Heart right ventricle (tissue), 16 donors: ENCODE measurements around the gene SHISA4. TPM values are rescaled to one million over a fixed set of nuclear protein-coding genes. Genes with fewer than 3 reads are reported as not detected.

Experiments
- ATAC-seq, 8 donors: fragments of 200-7000 bp; cut with Tn5 transposase; one replicate each; pipeline ENCODE4 v1.9.1; 2020; ENCODE audit warnings: mild to moderate bottlenecking in 8 of 8, moderate library complexity in 8 of 8, moderate number of reproducible peaks in 1 of 8
- DNase-seq, 2 donors: peaks; one replicate each; pipeline ENCODE4 v3.0.0-alpha.2; 2020
- H3K27ac ChIP-seq, 10 donors: fragments of 200-600 bp; sonication (generic) in 2 of 10; one replicate each; pipeline versions ENCODE4 v1.5.0 to v1.8.0; 2020 to 2022; ENCODE audit warnings: mild to moderate bottlenecking in 3 of 10
- H3K27me3 ChIP-seq, 7 donors: fragments of 200-600 bp; one replicate each; pipeline ENCODE4 v1.8.0; 2021 to 2022; ENCODE audit warnings: mild to moderate bottlenecking in 2 of 7
- H3K36me3 ChIP-seq, 9 donors: fragments of 200-600 bp; sonication (generic) in 1 of 9; one replicate each; pipeline versions ENCODE4 v1.5.0 to v1.8.0; 2020 to 2022; ENCODE audit warnings: mild to moderate bottlenecking in 2 of 9
- H3K4me1 ChIP-seq, 9 donors: fragments of 200-600 bp; sonication (generic) in 1 of 9; one replicate each; pipeline versions ENCODE4 v1.5.0 to v1.8.0; 2020 to 2022; ENCODE audit warnings: mild to moderate bottlenecking in 4 of 9
- H3K4me3 ChIP-seq, 10 donors: fragments of 200-600 bp; sonication (generic) in 2 of 10; one replicate each; pipeline versions ENCODE4 v1.5.0 to v1.8.0; 2020 to 2022; ENCODE audit warnings: mild to moderate bottlenecking in 7 of 10, moderate library complexity in 2 of 10
- H3K9me3 ChIP-seq, 11 donors: fragments of 200-600 bp in 10 of 11; sonication (generic) in 2 of 11; one replicate each; pipeline versions ENCODE4 v1.5.0 to v1.8.0; 2013 to 2022; ENCODE audit warnings: mild to moderate bottlenecking in 2 of 11, control low read depth in 1 of 11, moderate library complexity in 1 of 11
- CTCF ChIP-seq, 9 donors: fragments of 200-600 bp; sonication (generic) in 2 of 9; IDR thresholded peaks; one replicate each; pipeline versions ENCODE4 v1.5.0 to v1.8.0; 2021 to 2022; ENCODE audit warnings: antibody characterized with exemption in 9 of 9, mild to moderate bottlenecking in 5 of 9, moderate library complexity in 1 of 9
- WGBS, 2 donors: extraction: QIAGEN DNeasy Blood & Tissue Kit; methylation state at CpG; one replicate each; pipeline ENCODE4 v1.1.7; 2013; ENCODE audit warnings: inconsistent platforms in 1 of 2; 5-methylcytosine and 5-hydroxymethylcytosine counted together
- intact Hi-C, 10 donors: fragments of 100-400 bp; cut with DNase I; formaldehyde crosslinking; loops; one replicate each; pipeline versions ENCODE4 v1.11.1 to v1.14.2; 2022
- polyA plus RNA-seq, 2 donors: library from polyadenylated mRNA; stranded (reverse); fragments of 200-250 nt; gene quantifications; one replicate each; pipeline ENCODE4 v1.2.3, GENCODE V29; 2013
- total RNA-seq, 10 donors: library from RNA; stranded (reverse); fragmentation: NEBNext Ultra II Directional in 3 of 10; extraction: Animal tissue kit (Norgen Biotek cat#: 25700) in 3 of 10; gene quantifications; one replicate each; pipeline versions ENCODE4 v1.2.1 to v1.2.4, GENCODE V29; 2021 to 2023
- donor health status: Arrhythmogenic right ventricular cardiomyopathy.
- donor health status: ischemic (EF 13 %, LVEDD 7.1; RV severe dilation, severe dysfunction).
- donor health status: healthy with polysubstance abuse.
- donor health status: DM: no; HTN: yes; CAD: no.
- donor health status: DM: no; HTN: no; CAD: no.
- donor health status: ischemic (EF 25% LVEDD 6.9; RV normal size, moderate dysfunction).
- donor health status: ischemic (EF 25% LVEDD 5.7; RV mildly dilated, moderate dysfunction).
- donor health status: healthy.
- donor health status: DM: yes; HTN: yes; CAD: no.
- donor health status: Ischemic cardiomyopathy.
- donor health status: ischemic (EF 35%, LVEDD 5.7; RV mildly dilated, moderate dysfunction).
- donor health status: nonischemic (EF 11% LVEDD 7.7; RV severe dilation, severe dysfunction).
- donor health status: DM: yes; HTN: yes; CAD: no.
- donor health status: PGD.
- donor health status: ischemic (EF 29% LVEDD 5.4; RV normal size, mild dysfunction).
- donor health status: nonischemic (EF 23%, LVEDD 6.1; RV moderate dilation, normal function).

Gene SHISA4
- total and polyA plus RNA-seq, 12 donors: 72.6 to 214 (median 122) TPM

- Histone ChIP-seq H3K4me1 (peaks cover 14 to 65% (median 41%) of the 10 kb centered on the region in 9 donors), H3K27me3 (peaks cover 0 to 38% (median 0%) of the 10 kb centered on the region in 7 donors), H3K27ac (peak overlapping the region; percentile 8 to 88 (median 83)), H3K4me3 (peak overlapping the region; percentile 51 to 91 (median 78)), H3K36me3 (peaks cover 0 to 26% (median 0%) of the 10 kb centered on the region in 9 donors), H3K9me3 (no peaks in the 10 kb centered on the region)
- peak in 2 of 8 donors; percentile 0 for ATAC-seq
- intact Hi-C loops: loop anchor here in 2 of 10 donors (10.0 kb wide), 2 partner anchors 175 to 225 kb away; no protein-coding TSS in a partner anchor
- no peak for TF ChIP-seq CTCF (IDR thresholded peaks at IDR 0.05)
- DNase-seq: no peak
- 26 to 32% methylated on average over 31 to 33 of the region's 33 CpGs for WGBS, 2 donors
Observed at GRCh38 chr1:201889090-201889968, 631 bp downstream of the SHISA4 start.

- DNase-seq (no peak), ATAC-seq (no peak)
- Histone ChIP-seq H3K4me3 (peak overlapping the region in 8 of 10 donors; percentile 66 to 88 (median 78)), H3K36me3 (peaks cover 0 to 26% (median 0%) of the 10 kb centered on the region in 9 donors), H3K27ac (peak overlapping the region in 7 of 10 donors; percentile 78 to 88 (median 86)), H3K4me1 (peaks cover 7 to 56% (median 32%) of the 10 kb centered on the region in 9 donors), H3K9me3 (no peaks in the 10 kb centered on the region), H3K27me3 (peaks cover 0 to 38% (median 0%) of the 10 kb centered on the region in 7 donors)
- 86 to 91% methylated on average over 7 of the region's 7 CpGs for WGBS, 2 donors
- TF ChIP-seq CTCF (IDR thresholded peaks at IDR 0.05): no peak
- intact Hi-C loops: loop anchor here in 5 of 10 donors (10.0 kb wide), 3 partner anchors 55 to 245 kb away; partner anchors contain the start of gene LMOD1 (in 1 of the 5)
Observed at GRCh38 chr1:201890223-201890622, 1.5 kb downstream of the SHISA4 start.

GRCh38 chr1:201890806-201891450 lies 2.2 kb downstream of the SHISA4 start:
- H3K27me3 ChIP-seq: peaks cover 0 to 38% (median 0%) of the 10 kb centered on the region in 7 donors
- no peak for DNase-seq
- intact Hi-C loops: loop anchor here in 5 of 10 donors (10.0 kb wide), 3 partner anchors 54 to 244 kb away; partner anchors contain the start of gene LMOD1 (in 1 of the 5)
- H3K36me3 ChIP-seq: peaks cover 0 to 26% (median 0%) of the 10 kb centered on the region in 9 donors
- no peak overlapping the region for H3K4me3 ChIP-seq
- peaks cover 4 to 51% (median 27%) of the 10 kb centered on the region in 9 donors for H3K4me1 ChIP-seq
- 79 to 90% methylated on average over 3 of the region's 3 CpGs for WGBS, 2 donors
- no peak for TF ChIP-seq CTCF (IDR thresholded peaks at IDR 0.05)
- no peak for ATAC-seq
- no peaks in the 10 kb centered on the region for H3K9me3 ChIP-seq
- peak overlapping the region in 2 of 10 donors; percentile 9 to 86 for H3K27ac ChIP-seq
